Fibroblast of villous mesenchyme (primary cell): Measurements from ENCODE around the gene KCNQ1. TPM values are rescaled to one million over a fixed set of nuclear protein-coding genes. Genes with fewer than 3 reads are reported as not detected.

ENCODE experiments used
- DNase-seq: peaks from one replicate; pipeline ENCODE4 v3.0.0-alpha.2; 2010; ENCODE audit warnings: low read depth
- H3K4me3 ChIP-seq: 2 replicates; pipeline ENCODE4 v1.5.1; 2011; ENCODE audit warnings: low read depth, mild to moderate bottlenecking, low read length
- CTCF ChIP-seq: IDR thresholded peaks from 2 replicates; pipeline ENCODE4 v1.5.1; 2012; ENCODE audit warnings: low read depth, mild to moderate bottlenecking, low read length; ENCODE audit not compliant: insufficient read depth
- total RNA-seq: library from RNA; depleted of rRNA; stranded (reverse); fragments of >200 nt; gene quantifications from 2 replicates; pipeline ENCODE4 v1.2.3, GENCODE V29; 2012

Gene KCNQ1
- total RNA-seq, 1 donor = not detected

- TF ChIP-seq CTCF = no peak
- no peak for DNase-seq
- H3K4me3 ChIP-seq = no peak overlapping the region
Observed at GRCh38 chr11:2811206-2812091, 366.6 kb downstream of the KCNQ1 start.

DNA sequence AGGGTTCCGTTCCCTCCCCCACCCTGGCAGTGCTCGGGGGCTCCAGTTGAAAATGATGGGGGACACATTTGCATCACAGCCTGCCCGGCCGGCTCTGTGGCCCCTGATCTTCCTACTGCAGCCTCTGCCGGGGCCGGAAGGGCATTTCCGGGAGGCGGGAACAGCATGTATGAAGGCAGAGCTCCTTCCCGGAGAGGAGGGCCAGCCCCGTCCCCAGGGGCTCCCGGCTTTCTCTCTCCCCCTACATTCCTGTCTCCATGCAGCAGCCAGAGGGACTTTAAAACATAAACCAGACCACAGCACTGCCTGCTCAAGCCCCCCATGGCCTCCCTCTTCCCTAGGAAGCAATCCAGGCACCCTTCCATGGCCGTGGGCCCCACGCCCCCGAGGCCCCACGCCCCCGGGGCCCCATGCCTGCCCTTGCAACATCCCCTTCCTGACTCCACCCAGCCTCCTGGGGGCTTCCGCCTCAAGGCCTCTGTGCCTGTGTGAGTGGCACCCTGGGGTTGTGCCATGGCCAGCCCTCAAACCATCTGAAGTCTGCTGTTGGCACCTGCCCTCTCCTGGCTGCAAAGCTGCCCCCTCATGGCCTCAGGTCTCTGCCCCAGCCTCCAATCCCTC lies 367.7 kb downstream of the KCNQ1 start:
- DNase-seq = peak; percentile 49
- no peak overlapping the region for H3K4me3 ChIP-seq
- no peak for TF ChIP-seq CTCF

DNA sequence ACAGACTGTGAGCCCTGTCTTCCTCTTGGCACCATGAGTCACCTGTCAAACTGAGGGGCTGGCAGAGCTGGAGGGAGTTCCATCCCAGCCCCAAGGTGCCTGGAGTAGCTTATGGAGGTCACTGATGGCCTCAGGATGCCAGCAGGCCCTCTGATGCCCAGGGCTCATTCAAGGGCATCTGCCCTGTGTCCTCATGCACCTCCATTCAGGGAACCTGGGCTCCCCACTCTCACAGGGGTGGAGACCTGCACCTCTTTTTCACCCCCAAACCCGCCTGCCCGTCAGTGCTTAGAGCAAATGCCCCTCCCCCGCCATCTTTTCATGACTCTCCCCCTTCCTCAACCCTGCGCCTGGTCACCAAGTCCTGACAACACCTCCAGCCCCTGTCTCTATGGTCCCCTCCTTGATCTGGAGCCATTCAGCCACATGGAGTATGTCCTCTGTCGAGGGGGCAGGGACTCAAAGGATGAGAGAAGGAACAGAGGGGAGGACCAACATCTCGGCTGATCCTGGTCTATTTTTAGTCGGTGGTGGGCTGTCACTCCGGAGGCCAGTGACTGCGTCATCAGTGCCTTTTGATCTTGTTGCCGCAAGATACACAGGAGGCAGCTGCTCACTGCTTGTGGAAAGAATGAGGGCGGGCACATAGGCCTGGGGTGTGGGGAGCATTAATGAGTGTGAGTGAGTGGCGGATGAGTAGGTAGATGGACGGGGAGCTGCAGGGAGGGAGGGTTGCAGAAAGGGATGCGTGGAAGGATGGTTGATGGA lies 368.5 kb downstream of the KCNQ1 start:
- DNase-seq = peak; percentile 74
- no peak overlapping the region for H3K4me3 ChIP-seq
- no peak for TF ChIP-seq CTCF

GRCh38 chr11:2813968-2814367 lies 369.2 kb downstream of the KCNQ1 start:
- H3K4me3 ChIP-seq = no peak overlapping the region
- DNase-seq = no peak
- TF ChIP-seq CTCF = no peak

- DNase-seq = no peak
- TF ChIP-seq CTCF = no peak
- H3K4me3 ChIP-seq = no peak overlapping the region
Observed at GRCh38 chr11:2814751-2815150, 369.9 kb downstream of the KCNQ1 start.

GRCh38 chr11:2815762-2816496 lies 371.1 kb downstream of the KCNQ1 start:
- H3K4me3 ChIP-seq = no peak overlapping the region
- no peak for DNase-seq
- no peak for TF ChIP-seq CTCF
